Liver (tissue), 9 donors: ENCODE data around the gene AMPD3. TPM values are rescaled to one million over a fixed set of nuclear protein-coding genes. Genes with fewer than 3 reads are reported as not detected.

Experiments used
- DNase-seq: peaks from one replicate; pipeline ENCODE4 v3.0.0-alpha.2; 2017; ENCODE audit warnings: low spot score
- H3K27ac ChIP-seq, 2 donors: one replicate each; pipeline ENCODE4 v1.7.0; 2013; ENCODE audit warnings: inconsistent platforms in 2 of 2, low read length in 2 of 2, control low read depth in 1 of 2, low read depth in 1 of 2, mild to moderate bottlenecking in 1 of 2
- H3K27me3 ChIP-seq, 4 donors: one replicate each; pipeline versions ENCODE4 v1.6.1 to v1.7.0; 2013; ENCODE audit warnings: low read length in 3 of 4, inconsistent platforms in 1 of 4, mild to moderate bottlenecking in 1 of 4, moderate library complexity in 1 of 4; ENCODE audit not compliant: control insufficient read depth in 4 of 4, insufficient read depth in 4 of 4
- H3K36me3 ChIP-seq, 4 donors: one replicate each; pipeline versions ENCODE4 v1.6.1 to v1.7.0; 2013; ENCODE audit warnings: low read length in 3 of 4, mild to moderate bottlenecking in 3 of 4, low read depth in 1 of 4, moderate library complexity in 1 of 4; ENCODE audit not compliant: control insufficient read depth in 4 of 4, insufficient read depth in 3 of 4
- H3K4me1 ChIP-seq, 4 donors: one replicate each; pipeline versions ENCODE4 v1.6.1 to v1.7.0; 2013; ENCODE audit warnings: low read length in 3 of 4, mild to moderate bottlenecking in 3 of 4, moderate library complexity in 1 of 4; ENCODE audit not compliant: control insufficient read depth in 4 of 4, insufficient read depth in 4 of 4
- H3K4me3 ChIP-seq, 3 donors: one replicate each; pipeline versions ENCODE4 v1.6.1 to v1.7.0; 2013; ENCODE audit warnings: low read length in 3 of 3, control low read depth in 1 of 3, low read depth in 1 of 3, mild to moderate bottlenecking in 1 of 3
- H3K9ac ChIP-seq, 2 donors: one replicate each; pipeline ENCODE4 v1.7.0; 2013; ENCODE audit warnings: low read length in 2 of 2, mild to moderate bottlenecking in 2 of 2, moderate library complexity in 2 of 2, control low read depth in 1 of 2, low read depth in 1 of 2
- H3K9me3 ChIP-seq, 4 donors: one replicate each; pipeline versions ENCODE4 v1.6.1 to v1.7.0; 2013; ENCODE audit warnings: low read length in 3 of 4; ENCODE audit not compliant: control insufficient read depth in 4 of 4
- ATF3 ChIP-seq: IDR thresholded peaks from 2 replicates; pipeline ENCODE4 v1.6.1; 2016; ENCODE audit warnings: antibody characterized with exemption
- FOXA1 ChIP-seq: IDR thresholded peaks from 2 replicates; pipeline ENCODE4 v1.6.1; 2016; ENCODE audit warnings: antibody characterized with exemption
- FOXA2 ChIP-seq: IDR thresholded peaks from 2 replicates; pipeline ENCODE4 v1.6.1; 2016; ENCODE audit warnings: antibody characterized with exemption
- GABPA ChIP-seq, 2 donors: IDR thresholded peaks in 1 of 2; conservative IDR thresholded peaks in 1 of 2; 2 replicates each; pipeline ENCODE4 v1.6.1; 2016; ENCODE audit warnings: antibody characterized with exemption in 2 of 2, mild to moderate bottlenecking in 1 of 2, moderate library complexity in 1 of 2
- HNF4A ChIP-seq, 2 donors: conservative IDR thresholded peaks; 2 replicates each; pipeline ENCODE4 v1.6.1; 2016; ENCODE audit warnings: antibody characterized with exemption in 2 of 2, mild to moderate bottlenecking in 2 of 2
- HNF4G ChIP-seq: IDR thresholded peaks from 2 replicates; pipeline ENCODE4 v1.6.1; 2016; ENCODE audit warnings: antibody characterized with exemption
- JUND ChIP-seq, 2 donors: IDR thresholded peaks; 2 replicates each; pipeline ENCODE4 v1.6.1; 2016; ENCODE audit warnings: antibody characterized with exemption in 2 of 2
- NR2F2 ChIP-seq: IDR thresholded peaks from 2 replicates; pipeline ENCODE4 v1.6.1; 2016; ENCODE audit warnings: antibody characterized with exemption
- SP1 ChIP-seq: IDR thresholded peaks from 2 replicates; pipeline ENCODE4 v1.6.1; 2018; ENCODE audit warnings: antibody characterized with exemption, mild to moderate bottlenecking
- TAF1 ChIP-seq: conservative IDR thresholded peaks from 2 replicates; pipeline ENCODE4 v1.6.1; 2016; ENCODE audit warnings: antibody characterized with exemption, mild to moderate bottlenecking
- YY1 ChIP-seq: IDR thresholded peaks from 2 replicates; pipeline ENCODE4 v1.6.1; 2016; ENCODE audit warnings: antibody characterized with exemption, mild to moderate bottlenecking
- WGBS: extraction: QIAGEN DNeasy Blood & Tissue Kit; methylation state at CpG from one replicate; pipeline ENCODE4 v1.1.7; 2013; 5-methylcytosine and 5-hydroxymethylcytosine counted together
- polyA plus RNA-seq, 2 donors: library from polyadenylated mRNA; stranded (reverse) in 1 of 2; unstranded in 1 of 2; fragments of 200-250 nt in 1 of 2; fragments of >200 nt in 1 of 2; fragmentation: Nextera tagmentation in 1 of 2; extraction: Ambion mirVana in 1 of 2; gene quantifications; one replicate each; pipeline versions ENCODE4 v1.2.1 to v1.2.3, GENCODE V29; 2013 to 2015
- total RNA-seq, 2 donors: library from RNA; depleted of rRNA; stranded (reverse); fragments of >200 nt; gene quantifications; one replicate each; pipeline ENCODE4 v1.2.3, GENCODE V29; 2014
- TF ChIP-seq, protein P1 (sequence below): IDR thresholded peaks from 2 replicates; pipeline ENCODE4 v1.6.1; 2016; ENCODE audit warnings: antibody characterized with exemption
- donor health status: healthy.
- donor health status: healthy.
- donor health status: healthy.
- donor health status: healthy.
- donor health status: healthy.

The AMPD3 gene
- total and polyA plus RNA-seq, 4 donors: 0.40 to 7.4 (median 1.1) TPM

DNA sequence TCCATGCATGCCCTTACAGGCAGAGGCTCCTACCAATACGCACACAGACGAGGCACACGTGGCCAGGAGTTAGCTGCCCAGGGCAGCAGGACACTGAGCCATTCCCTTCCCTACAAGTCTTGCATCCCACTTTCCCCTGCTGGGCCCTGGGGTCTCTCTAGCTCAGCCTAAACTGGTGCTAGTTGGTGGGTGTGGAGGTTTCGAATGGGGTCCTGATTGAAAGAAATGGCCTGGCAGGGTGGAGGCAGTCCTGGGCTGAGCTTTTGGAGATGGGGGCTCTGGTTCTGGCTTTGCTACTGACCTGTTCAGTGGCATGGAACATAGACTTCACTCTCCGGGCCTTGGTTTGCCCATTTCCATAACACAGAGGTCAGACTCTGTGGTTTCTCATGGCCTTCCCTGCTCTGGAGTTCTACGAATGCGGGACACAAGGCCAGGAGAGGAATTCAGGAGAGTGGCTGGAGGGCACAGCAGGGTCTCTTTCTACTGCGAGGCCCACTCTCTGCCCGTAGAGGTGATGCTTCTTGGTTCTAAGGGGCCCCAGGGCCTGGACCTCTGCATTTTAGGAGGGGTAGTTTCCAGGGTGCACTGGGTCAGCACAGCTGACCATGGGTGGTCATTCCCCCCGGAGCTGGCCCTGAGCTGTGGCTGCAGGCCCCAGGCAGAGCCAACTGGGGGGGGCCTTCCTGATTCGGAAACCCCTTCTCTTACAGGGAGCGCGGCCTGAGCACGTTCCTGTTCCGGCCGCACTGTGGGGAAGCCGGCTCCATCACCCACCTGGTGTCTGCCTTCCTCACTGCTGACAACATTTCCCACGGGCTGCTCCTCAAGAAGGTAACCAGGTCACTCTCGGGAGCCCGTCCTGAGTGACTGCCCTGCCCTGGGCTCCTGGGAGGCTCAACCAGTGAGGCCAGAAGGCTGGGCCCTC, 46.0 kb downstream of the AMPD3 start:
- no peak overlapping the region for H3K27ac ChIP-seq
- no peaks in the 10 kb centered on the region for H3K4me1 ChIP-seq
- TF ChIP-seq HNF4G: no peak
- TF ChIP-seq FOXA2: no peak
- TF ChIP-seq JUND (IDR thresholded peaks at IDR 0.05): no peak
- TF ChIP-seq, protein P1, sequence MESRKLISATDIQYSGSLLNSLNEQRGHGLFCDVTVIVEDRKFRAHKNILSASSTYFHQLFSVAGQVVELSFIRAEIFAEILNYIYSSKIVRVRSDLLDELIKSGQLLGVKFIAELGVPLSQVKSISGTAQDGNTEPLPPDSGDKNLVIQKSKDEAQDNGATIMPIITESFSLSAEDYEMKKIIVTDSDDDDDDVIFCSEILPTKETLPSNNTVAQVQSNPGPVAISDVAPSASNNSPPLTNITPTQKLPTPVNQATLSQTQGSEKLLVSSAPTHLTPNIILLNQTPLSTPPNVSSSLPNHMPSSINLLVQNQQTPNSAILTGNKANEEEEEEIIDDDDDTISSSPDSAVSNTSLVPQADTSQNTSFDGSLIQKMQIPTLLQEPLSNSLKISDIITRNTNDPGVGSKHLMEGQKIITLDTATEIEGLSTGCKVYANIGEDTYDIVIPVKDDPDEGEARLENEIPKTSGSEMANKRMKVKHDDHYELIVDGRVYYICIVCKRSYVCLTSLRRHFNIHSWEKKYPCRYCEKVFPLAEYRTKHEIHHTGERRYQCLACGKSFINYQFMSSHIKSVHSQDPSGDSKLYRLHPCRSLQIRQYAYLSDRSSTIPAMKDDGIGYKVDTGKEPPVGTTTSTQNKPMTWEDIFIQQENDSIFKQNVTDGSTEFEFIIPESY: no peak
- no peak for TF ChIP-seq GABPA (IDR thresholded peaks at IDR 0.05 in 1 of 2, conservative IDR thresholded peaks at IDR 0.05 in 1 of 2)
- no peak for TF ChIP-seq TAF1
- TF ChIP-seq YY1: no peak
- no peak for TF ChIP-seq FOXA1
- H3K9me3 ChIP-seq: no peaks in the 10 kb centered on the region
- no peaks in the 10 kb centered on the region for H3K27me3 ChIP-seq
- H3K4me3 ChIP-seq: no peak overlapping the region
- no peak for DNase-seq
- 95% methylated on average over 20 of the region's 20 CpGs for WGBS
- no peak overlapping the region for H3K9ac ChIP-seq
- peaks cover 0 to 2% (median 0%) of the 10 kb centered on the region in 4 donors for H3K36me3 ChIP-seq

DNA sequence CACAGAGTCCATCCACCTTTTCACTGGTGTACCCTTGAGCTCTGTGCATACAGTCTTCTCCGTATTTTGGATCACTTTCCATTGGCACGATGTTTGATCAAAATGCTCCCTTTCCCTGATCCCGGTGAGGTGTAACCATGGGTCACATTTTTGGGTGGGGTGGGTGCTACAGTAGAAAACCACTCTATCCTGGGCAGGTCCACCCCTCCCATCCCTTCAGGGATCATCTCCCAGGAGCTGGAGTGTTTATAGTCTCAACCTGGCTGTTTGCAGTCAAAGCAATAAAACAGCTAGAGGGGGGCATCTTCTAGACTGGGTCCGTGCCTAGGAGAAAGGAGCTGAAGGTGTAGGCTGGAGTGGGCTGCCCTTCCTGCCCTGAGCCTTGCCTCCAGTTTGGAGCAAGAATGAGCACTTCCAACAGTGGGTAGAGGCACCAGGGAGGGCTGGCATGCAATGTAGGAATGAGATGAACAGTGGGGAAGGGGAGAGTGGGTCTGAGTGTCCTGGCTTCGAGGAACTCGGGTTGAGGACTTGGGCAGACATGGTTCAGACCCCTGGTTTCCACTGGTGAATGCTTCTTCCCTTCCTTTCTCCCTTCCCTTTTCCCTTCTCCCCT, 47.1 kb downstream of the AMPD3 start:
- H3K9ac ChIP-seq: no peak overlapping the region
- H3K27me3 ChIP-seq: no peaks in the 10 kb centered on the region
- H3K36me3 ChIP-seq: peaks cover 0 to 2% (median 0%) of the 10 kb centered on the region in 4 donors

GRCh38 chr11:10502770-10503169, 47.7 kb downstream of the AMPD3 start:
- Histone ChIP-seq H3K27me3 (no peaks in the 10 kb centered on the region), H3K4me3 (no peak overlapping the region), H3K9me3 (no peaks in the 10 kb centered on the region), H3K9ac (no peak overlapping the region), H3K4me1 (no peaks in the 10 kb centered on the region), H3K27ac (peak overlapping the region in 1 of 2 donors; percentile 26), H3K36me3 (peaks cover 0 to 2% (median 0%) of the 10 kb centered on the region in 4 donors)
- 83% methylated on average over 3 of the region's 3 CpGs for WGBS
- no peak for DNase-seq
- TF ChIP-seq NR2F2 (no peak), HNF4A (conservative IDR thresholded peaks at IDR 0.05) (no peak), JUND (IDR thresholded peaks at IDR 0.05) (no peak)

More for the DNA sequence above, 47.1 kb downstream of the AMPD3 start:
- H3K9me3 ChIP-seq: no peaks in the 10 kb centered on the region
- no peaks in the 10 kb centered on the region for H3K4me1 ChIP-seq
- DNase-seq: no peak
- 93% methylated on average over 6 of the region's 6 CpGs for WGBS
- no peak for TF ChIP-seq HNF4G
- no peak for TF ChIP-seq SP1
- TF ChIP-seq TAF1: no peak
- no peak for TF ChIP-seq GABPA (IDR thresholded peaks at IDR 0.05 in 1 of 2, conservative IDR thresholded peaks at IDR 0.05 in 1 of 2)
- no peak for TF ChIP-seq ATF3
- no peak for TF ChIP-seq FOXA2
- peak overlapping the region in 1 of 2 donors; percentile 17 for H3K27ac ChIP-seq
- H3K4me3 ChIP-seq: no peak overlapping the region
